BE2C (cell line): ENCODE results near the gene DISC1.

Experiments used
- DNase-seq: peaks from one replicate; pipeline ENCODE4 v3.0.0-alpha.2; 2020
- H3K27me3 ChIP-seq: fragments of 250-450 bp; sonication (Bioruptor Pico); 2 replicates; pipeline ENCODE4 v1.5.1; 2020; ENCODE audit warnings: mild to moderate bottlenecking
- H3K36me3 ChIP-seq: fragments of 250-450 bp; sonication (Bioruptor Pico); 2 replicates; pipeline ENCODE4 v1.5.1; 2020; ENCODE audit warnings: mild to moderate bottlenecking
- H3K4me1 ChIP-seq: fragments of 250-450 bp; sonication (Bioruptor Pico); 2 replicates; pipeline ENCODE4 v1.5.1; 2020
- H3K4me3 ChIP-seq: 2 replicates; pipeline ENCODE4 v1.5.1; 2011; ENCODE audit warnings: low read depth, low read length
- H3K9me3 ChIP-seq: fragments of 250-450 bp; sonication (Bioruptor Pico); 2 replicates; pipeline ENCODE4 v1.5.1; 2020
- TF ChIP-seq, protein P1 (sequence below): IDR thresholded peaks from 2 replicates; pipeline ENCODE4 v1.5.1; 2012; ENCODE audit warnings: mild to moderate bottlenecking, low read depth, low read length

The DISC1 gene

DNA sequence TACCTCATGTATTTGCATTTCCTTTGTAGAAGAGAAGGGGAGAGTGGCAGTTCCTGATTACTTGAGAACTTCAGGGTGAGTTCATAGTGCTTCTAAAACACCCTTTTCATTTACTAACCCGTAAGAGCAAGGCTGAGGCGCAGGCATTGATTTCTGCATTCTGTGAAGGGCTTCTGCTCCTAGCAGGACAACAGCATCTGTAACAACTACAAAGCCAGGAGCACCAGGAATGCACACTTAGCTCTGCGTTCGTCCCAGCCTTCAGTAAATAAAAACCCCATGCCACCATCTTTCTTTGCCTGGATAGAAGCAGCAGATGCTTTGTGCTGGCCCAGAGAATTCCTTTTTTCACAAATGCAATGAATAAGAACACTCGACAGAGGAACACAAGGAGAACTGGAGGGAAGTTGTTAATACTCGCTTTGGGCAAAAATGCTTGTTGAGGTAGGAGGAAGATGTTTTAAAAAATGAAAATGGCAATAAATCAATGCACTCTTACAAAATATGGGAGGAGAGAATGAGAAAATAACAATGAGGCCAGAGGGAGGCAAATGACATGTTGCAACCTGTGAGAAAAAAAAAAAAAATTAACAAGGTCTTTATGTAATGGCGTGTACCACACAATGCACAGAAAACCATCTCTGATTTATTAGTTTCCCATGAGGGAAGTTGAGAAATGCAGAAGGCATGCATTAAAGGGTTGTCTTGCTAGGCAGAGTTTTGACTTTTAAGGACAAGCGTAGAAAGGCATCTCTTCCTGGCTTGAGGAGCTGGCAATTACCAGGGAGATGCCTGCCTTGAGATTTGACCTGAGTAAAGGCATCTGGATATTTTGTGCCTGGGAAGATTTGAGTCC lies 418.8 kb downstream of the DISC1 start:
- Histone ChIP-seq H3K9me3 (no peaks in the 10 kb centered on the region), H3K4me3 (no peak overlapping the region), H3K4me1 (no peaks in the 10 kb centered on the region), H3K36me3 (no peaks in the 10 kb centered on the region), H3K27me3 (no peaks in the 10 kb centered on the region)
- TF ChIP-seq, protein P1, sequence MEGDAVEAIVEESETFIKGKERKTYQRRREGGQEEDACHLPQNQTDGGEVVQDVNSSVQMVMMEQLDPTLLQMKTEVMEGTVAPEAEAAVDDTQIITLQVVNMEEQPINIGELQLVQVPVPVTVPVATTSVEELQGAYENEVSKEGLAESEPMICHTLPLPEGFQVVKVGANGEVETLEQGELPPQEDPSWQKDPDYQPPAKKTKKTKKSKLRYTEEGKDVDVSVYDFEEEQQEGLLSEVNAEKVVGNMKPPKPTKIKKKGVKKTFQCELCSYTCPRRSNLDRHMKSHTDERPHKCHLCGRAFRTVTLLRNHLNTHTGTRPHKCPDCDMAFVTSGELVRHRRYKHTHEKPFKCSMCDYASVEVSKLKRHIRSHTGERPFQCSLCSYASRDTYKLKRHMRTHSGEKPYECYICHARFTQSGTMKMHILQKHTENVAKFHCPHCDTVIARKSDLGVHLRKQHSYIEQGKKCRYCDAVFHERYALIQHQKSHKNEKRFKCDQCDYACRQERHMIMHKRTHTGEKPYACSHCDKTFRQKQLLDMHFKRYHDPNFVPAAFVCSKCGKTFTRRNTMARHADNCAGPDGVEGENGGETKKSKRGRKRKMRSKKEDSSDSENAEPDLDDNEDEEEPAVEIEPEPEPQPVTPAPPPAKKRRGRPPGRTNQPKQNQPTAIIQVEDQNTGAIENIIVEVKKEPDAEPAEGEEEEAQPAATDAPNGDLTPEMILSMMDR: no peak
- DNase-seq: no peak

DNA sequence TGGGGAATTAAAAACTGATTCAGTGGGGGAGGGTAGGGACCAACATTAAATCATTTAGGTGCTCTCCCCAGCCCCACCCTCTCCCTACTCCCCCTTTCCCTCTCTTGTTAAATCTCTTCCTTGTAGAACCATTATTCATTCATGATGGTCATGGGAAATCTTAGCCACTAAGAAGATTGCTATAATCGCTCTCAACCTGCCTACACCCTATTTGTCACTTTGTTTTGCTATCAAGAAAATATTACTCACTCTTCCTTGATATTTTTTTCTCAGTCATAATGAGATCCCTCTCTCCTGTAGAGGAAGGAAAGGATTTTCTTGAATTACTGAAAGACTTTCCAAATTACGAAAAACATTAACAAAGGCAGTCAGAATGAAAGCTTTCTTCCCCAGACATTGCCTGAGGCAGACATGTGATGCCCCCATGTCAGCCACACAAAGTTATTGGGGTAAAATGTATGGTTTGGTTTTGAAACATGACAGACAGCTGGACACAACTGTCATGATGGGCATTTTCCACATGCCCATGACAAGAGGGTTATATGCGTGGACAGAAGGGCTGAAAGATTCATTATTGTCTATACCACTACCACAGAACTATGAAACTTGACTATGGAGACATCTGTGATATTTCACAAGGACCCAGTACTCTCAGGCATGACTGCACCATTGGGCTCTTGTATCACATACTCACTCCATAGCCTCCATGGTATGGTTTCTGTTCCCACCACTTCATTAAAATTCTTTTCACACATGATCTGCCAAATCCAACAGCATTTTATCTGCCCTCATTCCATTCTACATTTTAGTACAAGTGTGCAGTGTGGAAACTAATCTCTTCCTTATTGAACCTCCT lies 420.1 kb downstream of the DISC1 start:
- DNase-seq: no peak

DNA sequence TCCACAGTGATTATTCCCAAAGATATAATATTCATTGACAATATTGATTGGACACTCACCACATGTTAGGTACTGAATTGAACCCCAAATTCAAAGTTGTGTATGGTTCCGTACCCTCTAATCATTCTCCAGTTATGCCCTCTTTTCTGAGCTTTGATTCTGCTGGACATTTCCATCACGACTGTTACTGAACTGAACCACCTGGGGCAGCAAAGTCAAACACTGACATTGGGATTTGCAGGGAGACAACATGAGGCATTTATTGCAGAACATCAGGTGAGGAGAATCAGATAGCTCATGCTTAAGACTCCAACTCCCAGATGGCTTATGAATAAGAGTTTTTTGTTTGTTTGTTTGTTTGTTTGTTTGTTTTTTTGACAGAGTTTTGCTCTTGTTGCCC lies 420.9 kb downstream of the DISC1 start:
- no peaks in the 10 kb centered on the region for H3K9me3 ChIP-seq
- no peak for DNase-seq

More for the DNA sequence above, 420.1 kb downstream of the DISC1 start:
- Histone ChIP-seq H3K9me3 (no peaks in the 10 kb centered on the region), H3K4me1 (no peaks in the 10 kb centered on the region), H3K27me3 (no peaks in the 10 kb centered on the region), H3K4me3 (no peak overlapping the region), H3K36me3 (no peaks in the 10 kb centered on the region)
- TF ChIP-seq, protein P1: no peak

DNA sequence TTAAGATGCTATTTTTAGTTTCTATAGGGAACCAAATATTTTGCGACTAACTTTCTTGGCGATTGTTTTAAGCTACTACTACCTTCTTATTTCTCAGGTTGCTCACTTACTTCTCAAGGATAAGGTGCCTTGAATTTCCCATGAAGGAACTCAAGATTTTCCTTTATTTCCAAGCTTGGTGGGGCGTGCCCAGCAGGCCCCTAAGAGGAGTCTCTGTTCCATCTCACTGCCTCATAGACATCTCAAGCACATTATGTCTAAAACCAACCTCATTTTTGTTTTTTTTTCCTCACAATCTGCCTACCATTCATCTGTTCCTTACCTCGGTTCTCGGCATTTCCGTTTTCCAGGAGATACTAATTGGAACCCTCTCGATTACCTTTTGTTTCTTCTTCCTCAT lies 421.9 kb downstream of the DISC1 start:
- no peak overlapping the region for H3K4me3 ChIP-seq
- no peak for DNase-seq
- no peaks in the 10 kb centered on the region for H3K4me1 ChIP-seq

More for the DNA sequence above, 420.9 kb downstream of the DISC1 start:
- TF ChIP-seq, protein P1: peak; percentile 56
- no peaks in the 10 kb centered on the region for H3K36me3 ChIP-seq
- no peak overlapping the region for H3K4me3 ChIP-seq
- H3K4me1 ChIP-seq: no peaks in the 10 kb centered on the region
- H3K27me3 ChIP-seq: no peaks in the 10 kb centered on the region

DNA sequence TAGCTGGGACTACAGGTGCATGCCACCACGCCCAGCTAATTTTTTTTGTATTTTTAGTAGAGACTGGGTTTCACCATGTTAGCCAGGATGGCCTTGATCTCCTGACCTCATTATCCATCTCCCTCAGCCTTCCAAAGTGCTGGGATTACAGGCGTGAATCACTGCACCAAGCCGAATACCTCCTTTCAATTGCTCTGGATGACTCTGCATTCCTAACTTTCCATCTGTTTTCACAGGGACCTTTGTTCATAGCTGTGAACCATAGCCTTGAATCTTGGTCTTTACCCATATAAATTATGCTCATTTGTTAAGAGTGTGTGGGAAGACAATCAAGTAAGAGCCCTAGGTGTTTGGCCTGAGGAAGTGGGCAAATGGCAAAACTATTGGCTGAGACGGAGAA lies 422.7 kb downstream of the DISC1 start:
- TF ChIP-seq, protein P1: no peak
- DNase-seq: no peak
- Histone ChIP-seq H3K4me1 (no peaks in the 10 kb centered on the region), H3K9me3 (no peaks in the 10 kb centered on the region), H3K36me3 (no peaks in the 10 kb centered on the region), H3K27me3 (no peaks in the 10 kb centered on the region), H3K4me3 (no peak overlapping the region)

More for the DNA sequence above, 421.9 kb downstream of the DISC1 start:
- no peaks in the 10 kb centered on the region for H3K27me3 ChIP-seq
- TF ChIP-seq, protein P1: no peak
- no peaks in the 10 kb centered on the region for H3K36me3 ChIP-seq
- no peaks in the 10 kb centered on the region for H3K9me3 ChIP-seq
